Effector CD4-positive, alpha-beta T cell (primary cell): ENCODE results near the gene LRCH3.
"Not testable (repeated sequence)": the region's sequence is repeated elsewhere in the genome, so short reads cannot be mapped to it uniquely, and the experiment has no call there.

ENCODE experiments used
- DNase-seq: peaks from one replicate; pipeline ENCODE4 v3.0.0-alpha.2; 2020

Gene LRCH3

GRCh38 chr3:197837282-197837681 is 46.2 kb downstream of the LRCH3 start:
- no peak for DNase-seq

GRCh38 chr3:197841789-197842188 is 50.7 kb downstream of the LRCH3 start:
- no peak for DNase-seq

GRCh38 chr3:197846491-197846890 is 55.4 kb downstream of the LRCH3 start:
- DNase-seq, result no peak

- DNase-seq, result peak; percentile 10
Observed at GRCh38 chr3:197847866-197848401, 56.9 kb downstream of the LRCH3 start.

GRCh38 chr3:197854596-197855343 is 63.7 kb downstream of the LRCH3 start:
- DNase-seq, result no peak

GRCh38 chr3:197855571-197855970 is 64.5 kb downstream of the LRCH3 start:
- no peak for DNase-seq

- no peak for DNase-seq
Observed at GRCh38 chr3:197856199-197856816, 65.3 kb downstream of the LRCH3 start.

- DNase-seq, result no peak
Observed at GRCh38 chr3:197858133-197858532, 67.1 kb downstream of the LRCH3 start.

- DNase-seq, result no peak
Observed at GRCh38 chr3:197858598-197858997, 67.5 kb downstream of the LRCH3 start.

- DNase-seq, result no peak
Observed at GRCh38 chr3:197866035-197866434, 75.0 kb downstream of the LRCH3 start.

GRCh38 chr3:197873329-197873728 is 82.3 kb downstream of the LRCH3 start:
- DNase-seq, result no peak

- DNase-seq, result no peak
Observed at GRCh38 chr3:197874064-197874463, 83.0 kb downstream of the LRCH3 start.

GRCh38 chr3:197874653-197875052 is 83.6 kb downstream of the LRCH3 start:
- DNase-seq, result no peak

GRCh38 chr3:197877902-197878301 is 86.8 kb downstream of the LRCH3 start:
- DNase-seq, result no peak

GRCh38 chr3:197878427-197878826 is 87.4 kb downstream of the LRCH3 start:
- DNase-seq, result no peak

GRCh38 chr3:197880491-197881269 is 89.6 kb downstream of the LRCH3 start:
- DNase-seq, result no peak

GRCh38 chr3:197881270-197881969 is 90.4 kb downstream of the LRCH3 start:
- DNase-seq, result no peak

- no peak for DNase-seq
Observed at GRCh38 chr3:197881970-197882338, 90.9 kb downstream of the LRCH3 start.

GRCh38 chr3:197882586-197882985 is 91.5 kb downstream of the LRCH3 start:
- DNase-seq, result no peak

- no peak for DNase-seq
Observed at GRCh38 chr3:197883541-197883940, 92.5 kb downstream of the LRCH3 start.

GRCh38 chr3:197884330-197884729 is 93.3 kb downstream of the LRCH3 start:
- not testable (repeated sequence) for DNase-seq

- not testable (repeated sequence) for DNase-seq
Observed at GRCh38 chr3:197886052-197886451, 95.0 kb downstream of the LRCH3 start.
